GM19035 (cell line): ENCODE data around the gene LHB.
"Not testable (repeated sequence)": the region's sequence is repeated elsewhere in the genome, so short reads cannot be mapped to it uniquely, and the experiment has no call there.

Source experiments
- ATAC-seq: cut with Tn5 transposase; IDR thresholded peaks from one replicate; pipeline ENCODE4 v1.9.1; 2021; ENCODE audit not compliant: unreplicated experiment

LHB gene

GRCh38 chr19:49038557-49039276 is 21.8 kb upstream of the LHB start:
- ATAC-seq = not testable (repeated sequence)

- ATAC-seq = not testable (repeated sequence)
Measured at GRCh38 chr19:49038111-49038510, 21.2 kb upstream of the LHB start.

- not testable (repeated sequence) for ATAC-seq
Measured at GRCh38 chr19:49036815-49037214, 19.9 kb upstream of the LHB start, which contains the start of gene CGB1. CGB1 (minus strand) TSS chr19:49036895; CDS start chr19:49036711, 184 bp downstream.

GRCh38 chr19:49031642-49032301 is 14.9 kb upstream of the LHB start, which contains the start of gene CGB2:
CGB2 (plus strand) TSS chr19:49031890; CDS start chr19:49032096, 206 bp downstream.
- not testable (repeated sequence) for ATAC-seq

GRCh38 chr19:49030323-49030722 is 13.4 kb upstream of the LHB start:
- not testable (repeated sequence) for ATAC-seq

- not testable (repeated sequence) for ATAC-seq
Measured at GRCh38 chr19:49029749-49030148, 12.9 kb upstream of the LHB start.

GRCh38 chr19:49028686-49029085 is 11.8 kb upstream of the LHB start:
- not testable (repeated sequence) for ATAC-seq

GRCh38 chr19:49025599-49025998 is 8.7 kb upstream of the LHB start:
- not testable (repeated sequence) for ATAC-seq

- not testable (repeated sequence) for ATAC-seq
Measured at GRCh38 chr19:49025088-49025487, 8.2 kb upstream of the LHB start.

GRCh38 chr19:49024233-49024632 is 7.3 kb upstream of the LHB start, which contains the start of gene CGB3:
CGB3 (minus strand) TSS chr19:49024333; CDS start chr19:49023971, 362 bp downstream.
- not testable (repeated sequence) for ATAC-seq

GRCh38 chr19:49022116-49022515 is 5.2 kb upstream of the LHB start:
- no peak for ATAC-seq

GRCh38 chr19:49020931-49021895 is 4.3 kb upstream of the LHB start:
- no peak for ATAC-seq

GRCh38 chr19:49020342-49020741 is 3.5 kb upstream of the LHB start:
- no peak for ATAC-seq

GRCh38 chr19:49019242-49019932 is 2.5 kb upstream of the LHB start:
- peak; percentile 49 for ATAC-seq

GRCh38 chr19:49018388-49019241 is 1.7 kb upstream of the LHB start:
- not testable (repeated sequence) for ATAC-seq

GRCh38 chr19:49017666-49018351 is 918 bp upstream of the LHB start:
- peak; percentile 43 for ATAC-seq

GRCh38 chr19:49016067-49016839 is 638 bp downstream of the LHB start:
- no peak for ATAC-seq

- ATAC-seq = no peak
Measured at GRCh38 chr19:49014870-49015255, 2.0 kb downstream of the LHB start.
